KMS-11 (cell line): Measurements from ENCODE around the gene SERTAD3.
"Not testable (repeated sequence)": the region's sequence is repeated elsewhere in the genome, so short reads cannot be mapped to it uniquely, and the experiment has no call there.

Experiments used
- H2AFZ ChIP-seq: fragments of 200-600 bp; sonication (generic); 2 replicates; pipeline ENCODE4 v1.6.1; 2016; ENCODE audit warnings: antibody characterized with exemption, mixed run types, low read depth
- H3K27ac ChIP-seq: fragments of 200-600 bp; sonication (generic); 2 replicates; pipeline ENCODE4 v1.6.1; 2016; ENCODE audit warnings: mild to moderate bottlenecking, mixed run types
- H3K27me3 ChIP-seq: fragments of 200-600 bp; sonication (generic); 2 replicates; pipeline ENCODE4 v1.6.1; 2017; ENCODE audit warnings: mild to moderate bottlenecking, low read depth, mixed run types, moderate library complexity; ENCODE audit not compliant: insufficient read depth
- H3K36me3 ChIP-seq: fragments of 200-600 bp; sonication (generic); 2 replicates; pipeline ENCODE4 v1.6.1; 2017; ENCODE audit warnings: mild to moderate bottlenecking, mixed run types; ENCODE audit not compliant: insufficient read depth
- H3K4me1 ChIP-seq: fragments of 200-600 bp; sonication (generic); 2 replicates; pipeline ENCODE4 v1.6.1; 2016; ENCODE audit warnings: mild to moderate bottlenecking, low read depth, mixed run types; ENCODE audit not compliant: poor library complexity, severe bottlenecking
- H3K4me2 ChIP-seq: fragments of 200-600 bp; sonication (generic); 2 replicates; pipeline ENCODE4 v1.7.0; 2016; ENCODE audit warnings: mild to moderate bottlenecking, mixed run types
- H3K4me3 ChIP-seq: fragments of 200-600 bp; sonication (generic); IDR thresholded peaks from 2 replicates; pipeline ENCODE4 v1.6.1; 2017; ENCODE audit warnings: low read depth, low read length, mixed read lengths; ENCODE audit not compliant: insufficient read depth
- H3K79me2 ChIP-seq: fragments of 200-600 bp; sonication (generic); 2 replicates; pipeline ENCODE4 v1.6.1; 2016; ENCODE audit warnings: low read depth, mixed run types; ENCODE audit not compliant: insufficient read depth
- H3K9ac ChIP-seq: fragments of 200-600 bp; sonication (generic); 2 replicates; pipeline ENCODE4 v1.6.1; 2016; ENCODE audit warnings: mild to moderate bottlenecking, mixed run types
- H4K20me1 ChIP-seq: fragments of 200-600 bp; sonication (generic); 2 replicates; pipeline ENCODE4 v1.6.1; 2016; ENCODE audit warnings: mild to moderate bottlenecking, mixed run types; ENCODE audit not compliant: insufficient read depth
- CTCF ChIP-seq: fragments of 200-600 bp; sonication (generic); conservative IDR thresholded peaks from 2 replicates; pipeline ENCODE4 v1.6.1; 2017; ENCODE audit warnings: low read depth, mild to moderate bottlenecking, antibody characterized with exemption, low read length, moderate library complexity, mixed read lengths

SERTAD3 gene

GRCh38 chr19:40460185-40460584 lies 16.1 kb upstream of the SERTAD3 start:
- no peak overlapping the region for H3K4me3 ChIP-seq
- H3K27ac ChIP-seq, result no peak overlapping the region
- no peak overlapping the region for H3K4me2 ChIP-seq
- no peaks in the 10 kb centered on the region for H3K36me3 ChIP-seq
- H3K27me3 ChIP-seq, result no peaks in the 10 kb centered on the region
- no peaks in the 10 kb centered on the region for H3K79me2 ChIP-seq
- H3K4me1 ChIP-seq, result peaks cover 20% of the 10 kb centered on the region
- H4K20me1 ChIP-seq, result no peaks in the 10 kb centered on the region
- no peak overlapping the region for H3K9ac ChIP-seq
- no peak for TF ChIP-seq CTCF
- no peak overlapping the region for H2AFZ ChIP-seq

- Histone ChIP-seq H3K4me1 (peaks cover 4% of the 10 kb centered on the region), H4K20me1 (no peaks in the 10 kb centered on the region), H3K4me3 (no peak overlapping the region), H3K36me3 (no peaks in the 10 kb centered on the region), H3K79me2 (no peaks in the 10 kb centered on the region), H3K4me2 (no peak overlapping the region), H3K27ac (no peak overlapping the region), H3K9ac (no peak overlapping the region), H3K27me3 (no peaks in the 10 kb centered on the region), H2AFZ (no peak overlapping the region)
- TF ChIP-seq CTCF, result no peak
Observed at GRCh38 chr19:40458597-40458974, 14.5 kb upstream of the SERTAD3 start.

GRCh38 chr19:40457953-40458596 lies 13.9 kb upstream of the SERTAD3 start:
- no peak for TF ChIP-seq CTCF

GRCh38 chr19:40457048-40457447 lies 12.9 kb upstream of the SERTAD3 start:
- TF ChIP-seq CTCF, result no peak
- Histone ChIP-seq H3K79me2 (no peaks in the 10 kb centered on the region), H3K27me3 (no peaks in the 10 kb centered on the region)

More at GRCh38 chr19:40457953-40458596, 13.9 kb upstream of the SERTAD3 start:
- Histone ChIP-seq H2AFZ (no peak overlapping the region), H3K9ac (no peak overlapping the region), H3K36me3 (no peaks in the 10 kb centered on the region), H3K79me2 (no peaks in the 10 kb centered on the region), H3K27ac (no peak overlapping the region), H3K27me3 (no peaks in the 10 kb centered on the region), H3K4me3 (no peak overlapping the region), H3K4me1 (peaks cover 3% of the 10 kb centered on the region), H4K20me1 (no peaks in the 10 kb centered on the region), H3K4me2 (no peak overlapping the region)

GRCh38 chr19:40453943-40454342 lies 9.8 kb upstream of the SERTAD3 start:
- H2AFZ ChIP-seq, H3K4me1 ChIP-seq, H3K4me3 ChIP-seq, H3K27me3 ChIP-seq, H3K9ac ChIP-seq, H4K20me1 ChIP-seq, H3K4me2 ChIP-seq, H3K36me3 ChIP-seq, H3K79me2 ChIP-seq, H3K27ac ChIP-seq: not testable (repeated sequence)

More at GRCh38 chr19:40457048-40457447, 12.9 kb upstream of the SERTAD3 start:
- Histone ChIP-seq H3K4me3 (no peak overlapping the region), H3K4me1 (peaks cover 3% of the 10 kb centered on the region), H3K27ac (no peak overlapping the region), H3K9ac (no peak overlapping the region), H3K36me3 (no peaks in the 10 kb centered on the region), H4K20me1 (no peaks in the 10 kb centered on the region), H2AFZ (no peak overlapping the region), H3K4me2 (no peak overlapping the region)
